ENCODE data around the gene BPIFA3.
"Not testable (repeated sequence)": the region's sequence is repeated elsewhere in the genome, so short reads cannot be mapped to it uniquely, and the experiment has no call there.

Gene BPIFA3

DNA sequence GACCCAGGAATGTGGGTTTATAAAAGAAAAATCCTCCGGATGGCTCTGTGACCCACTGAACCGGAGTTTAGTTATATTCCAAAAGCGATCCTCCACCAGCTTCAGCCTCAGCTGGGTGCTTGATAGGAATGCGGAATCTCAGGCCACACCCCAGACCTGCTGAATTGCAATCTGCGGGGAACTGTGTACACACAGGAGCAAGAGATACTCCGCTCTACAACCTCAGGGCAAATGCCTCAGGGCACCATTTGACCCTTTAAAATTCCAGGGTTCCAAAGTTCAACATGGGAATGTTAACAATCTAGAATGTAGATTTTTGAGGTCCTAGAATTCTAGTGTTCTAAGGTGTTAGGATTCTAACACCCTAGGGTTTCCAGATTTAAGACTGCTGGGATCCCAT is 38.4 kb upstream of the BPIFA3 start:
- Histone ChIP-seq H3K4me1 (ENCODE audit: control extremely low read depth in 1 of 4, control insufficient read depth in 4 of 4, insufficient read depth in 4 of 4, low read length in 3 of 4) (no peaks in the 10 kb centered on the region), H3K9me3 (ENCODE audit: control extremely low read depth in 1 of 5, control insufficient read depth in 4 of 5, insufficient read depth in 2 of 5, low read depth in 1 of 5, low read length in 4 of 5) (peaks cover 0 to 2% (median 0%) of the 10 kb centered on the region in 5 experiments), H3K36me3 (ENCODE audit: control insufficient read depth in 4 of 4, insufficient read depth in 4 of 4, low read length in 3 of 4) (no peaks in the 10 kb centered on the region), H3K4me3 (ENCODE audit: control insufficient read depth in 1 of 7, extremely low read depth in 1 of 7, insufficient read depth in 4 of 7, low read depth in 2 of 7, low read length in 6 of 7) (no peak overlapping the region), H3K27ac (ENCODE audit: insufficient read depth in 1 of 2, low read depth in 1 of 2, low read length in 2 of 2, poor library complexity in 1 of 2, severe bottlenecking in 2 of 2) (no peak overlapping the region), H3K27me3 (replicated peaks in 2 of 5; ENCODE audit: control insufficient read depth in 4 of 5, insufficient read depth in 5 of 5, low read length in 4 of 5) (peaks cover 0 to 3% (median 0%) of the 10 kb centered on the region in 5 experiments)
- ChIA-PET POLR2A (no interaction called here), CTCF (interaction anchor here (0.6 kb wide), 1 partner anchor 114 kb away, joined by 3 read pairs; no protein-coding TSS in a partner anchor)
- 93% methylated on average over 4 of the region's 6 CpGs for WGBS (ENCODE audit: insufficient coverage)
- no peak for DNase-seq

DNA sequence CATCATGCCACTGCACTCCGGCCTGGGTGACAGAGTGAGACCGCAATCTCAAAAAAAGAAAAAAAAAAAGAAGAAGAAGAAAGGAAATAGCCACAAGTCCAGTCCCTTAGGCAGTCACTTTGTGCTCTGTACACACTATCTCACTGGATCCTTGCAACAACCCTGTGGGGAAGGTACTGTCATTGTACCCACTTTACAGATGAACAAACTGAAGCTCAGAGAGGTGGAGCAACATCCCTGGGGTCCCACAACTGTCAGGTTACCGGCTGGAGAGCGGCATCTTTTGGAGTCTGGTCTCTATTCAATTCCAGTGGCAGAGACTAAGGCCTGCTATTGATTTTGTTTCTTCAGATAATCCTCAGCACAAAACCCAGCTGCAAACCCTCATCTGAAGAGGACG is 37.0 kb upstream of the BPIFA3 start:
- POLR2A ChIA-PET: no interaction called here

DNA sequence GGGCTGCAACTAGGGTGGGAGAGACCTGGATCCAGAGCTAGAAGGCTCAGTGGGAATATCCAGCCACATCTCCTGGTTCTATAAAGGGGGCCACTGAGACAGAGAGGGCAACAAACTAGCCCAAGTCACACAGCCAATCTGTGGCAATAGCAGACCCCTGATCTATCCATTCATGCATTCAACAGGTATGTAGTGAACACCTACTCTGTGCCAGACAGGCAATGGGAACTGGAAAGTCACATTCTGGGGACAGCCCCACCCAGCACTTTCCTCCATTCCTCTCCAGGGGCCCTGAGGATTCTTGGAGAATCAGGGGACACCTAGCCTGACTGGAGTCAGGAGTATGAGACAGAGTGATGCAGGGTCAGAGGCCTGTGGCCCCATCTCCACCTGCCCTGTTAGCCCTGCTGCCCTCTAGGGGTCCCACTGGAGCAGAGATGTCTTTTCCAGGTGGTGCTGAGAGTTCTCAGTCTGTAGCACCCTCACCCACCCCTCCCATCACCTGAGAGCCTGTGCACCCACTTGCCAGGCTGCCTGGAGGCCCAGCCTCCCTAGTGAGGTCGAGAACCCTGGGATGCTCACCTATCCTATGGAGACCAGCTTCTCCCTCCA is 35.6 kb upstream of the BPIFA3 start:
- H3K4me1 ChIP-seq (ENCODE audit: control extremely low read depth in 1 of 4, control insufficient read depth in 4 of 4, insufficient read depth in 4 of 4, low read length in 3 of 4): no peaks in the 10 kb centered on the region
- WGBS (ENCODE audit: insufficient coverage): no CpG with 5 or more reads among the region's 1 CpG
- CTCF ChIA-PET: no interaction called here

More for the DNA sequence above, 37.0 kb upstream of the BPIFA3 start:
- Histone ChIP-seq H3K36me3 (ENCODE audit: control insufficient read depth in 4 of 4, insufficient read depth in 4 of 4, low read length in 3 of 4) (no peaks in the 10 kb centered on the region), H3K27me3 (replicated peaks in 2 of 5; ENCODE audit: control insufficient read depth in 4 of 5, insufficient read depth in 5 of 5, low read length in 4 of 5) (peaks cover 0 to 3% (median 0%) of the 10 kb centered on the region in 5 experiments), H3K4me1 (ENCODE audit: control extremely low read depth in 1 of 4, control insufficient read depth in 4 of 4, insufficient read depth in 4 of 4, low read length in 3 of 4) (no peaks in the 10 kb centered on the region), H3K4me3 (ENCODE audit: control insufficient read depth in 1 of 7, extremely low read depth in 1 of 7, insufficient read depth in 4 of 7, low read depth in 2 of 7, low read length in 6 of 7) (no peak overlapping the region), H3K27ac (ENCODE audit: insufficient read depth in 1 of 2, low read depth in 1 of 2, low read length in 2 of 2, poor library complexity in 1 of 2, severe bottlenecking in 2 of 2) (no peak overlapping the region), H3K9me3 (ENCODE audit: control extremely low read depth in 1 of 5, control insufficient read depth in 4 of 5, insufficient read depth in 2 of 5, low read depth in 1 of 5, low read length in 4 of 5) (peaks cover 0 to 2% (median 0%) of the 10 kb centered on the region in 5 experiments)
- 100% methylated on average over 3 of the region's 5 CpGs for WGBS (ENCODE audit: insufficient coverage)
- CTCF ChIA-PET: no interaction called here
- DNase-seq: no peak

DNA sequence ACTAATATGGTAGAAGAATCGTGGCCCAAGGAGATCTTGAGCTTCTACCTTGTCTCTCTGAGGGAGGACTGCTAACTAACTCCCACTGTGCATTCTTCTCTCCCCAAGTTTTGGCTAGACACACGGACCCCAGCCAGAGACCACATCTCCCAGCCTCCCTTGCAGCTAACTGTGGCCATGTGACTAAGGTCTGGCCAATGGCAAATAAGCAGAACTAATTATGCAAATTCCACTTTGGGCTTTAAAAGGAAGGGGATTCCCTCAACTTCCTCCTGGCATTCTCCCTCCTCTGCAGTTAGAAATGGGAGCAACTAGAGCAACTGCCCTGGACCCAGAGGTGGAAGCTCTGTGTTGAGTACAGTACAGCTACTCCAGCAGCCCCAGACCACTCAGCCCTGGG is 33.8 kb upstream of the BPIFA3 start:
- Histone ChIP-seq H3K4me3 (ENCODE audit: control insufficient read depth in 1 of 7, extremely low read depth in 1 of 7, insufficient read depth in 4 of 7, low read depth in 2 of 7, low read length in 6 of 7) (no peak overlapping the region), H3K4me1 (ENCODE audit: control extremely low read depth in 1 of 4, control insufficient read depth in 4 of 4, insufficient read depth in 4 of 4, low read length in 3 of 4) (no peaks in the 10 kb centered on the region), H3K27me3 (replicated peaks in 2 of 5; ENCODE audit: control insufficient read depth in 4 of 5, insufficient read depth in 5 of 5, low read length in 4 of 5) (no peaks in the 10 kb centered on the region), H3K9me3 (ENCODE audit: control extremely low read depth in 1 of 5, control insufficient read depth in 4 of 5, insufficient read depth in 2 of 5, low read depth in 1 of 5, low read length in 4 of 5) (peaks cover 0 to 2% (median 0%) of the 10 kb centered on the region in 5 experiments), H3K27ac (ENCODE audit: insufficient read depth in 1 of 2, low read depth in 1 of 2, low read length in 2 of 2, poor library complexity in 1 of 2, severe bottlenecking in 2 of 2) (no peak overlapping the region), H3K36me3 (ENCODE audit: control insufficient read depth in 4 of 4, insufficient read depth in 4 of 4, low read length in 3 of 4) (no peaks in the 10 kb centered on the region)
- CTCF ChIA-PET: interaction anchor here (1.6 kb wide), 1 partner anchor 24 kb away, joined by 3 read pairs; no protein-coding TSS in a partner anchor
- no peak for DNase-seq
- POLR2A ChIA-PET: no interaction called here
- WGBS (ENCODE audit: insufficient coverage): 87% methylated on average over 2 of the region's 2 CpGs

More for the DNA sequence above, 35.6 kb upstream of the BPIFA3 start:
- H3K4me3 ChIP-seq (ENCODE audit: control insufficient read depth in 1 of 7, extremely low read depth in 1 of 7, insufficient read depth in 4 of 7, low read depth in 2 of 7, low read length in 6 of 7): no peak overlapping the region
- DNase-seq: no peak
- peaks cover 0 to 3% (median 0%) of the 10 kb centered on the region in 5 experiments for H3K27me3 ChIP-seq (replicated peaks in 2 of 5; ENCODE audit: control insufficient read depth in 4 of 5, insufficient read depth in 5 of 5, low read length in 4 of 5)
- POLR2A ChIA-PET: no interaction called here
- no peak overlapping the region for H3K27ac ChIP-seq (ENCODE audit: insufficient read depth in 1 of 2, low read depth in 1 of 2, low read length in 2 of 2, poor library complexity in 1 of 2, severe bottlenecking in 2 of 2)
- H3K36me3 ChIP-seq (ENCODE audit: control insufficient read depth in 4 of 4, insufficient read depth in 4 of 4, low read length in 3 of 4): no peaks in the 10 kb centered on the region
- H3K9me3 ChIP-seq (ENCODE audit: control extremely low read depth in 1 of 5, control insufficient read depth in 4 of 5, insufficient read depth in 2 of 5, low read depth in 1 of 5, low read length in 4 of 5): peaks cover 0 to 2% (median 0%) of the 10 kb centered on the region in 5 experiments

DNA sequence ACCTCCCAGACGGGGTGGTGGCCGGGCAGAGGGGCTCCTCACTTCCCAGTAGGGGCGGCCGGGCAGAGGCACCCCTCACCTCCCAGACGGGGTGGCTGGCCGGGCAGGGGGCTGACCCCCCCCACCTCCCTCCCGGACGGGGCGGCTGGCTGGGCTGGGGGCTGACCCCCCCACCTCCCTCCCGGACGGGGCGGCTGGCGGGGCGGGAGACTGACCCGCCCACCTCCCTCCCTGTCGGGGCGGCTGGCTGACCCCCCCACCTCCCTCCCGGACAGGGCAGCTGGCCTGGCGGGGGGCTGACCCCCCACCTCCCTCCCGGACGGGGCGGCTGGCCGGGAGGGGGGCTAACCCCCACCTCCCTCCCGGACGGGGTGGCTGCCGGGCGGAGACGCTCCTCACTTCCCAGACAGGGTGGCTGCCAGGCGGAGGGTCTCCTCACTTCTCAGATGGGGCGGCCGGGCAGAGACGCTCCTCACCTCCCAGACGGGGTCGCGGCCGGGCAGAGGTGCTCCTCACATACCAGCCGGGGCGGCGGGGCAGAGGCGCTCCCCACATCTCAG is 32.0 kb upstream of the BPIFA3 start:
- DNase-seq; H3K4me1 ChIP-seq (ENCODE audit: control extremely low read depth in 1 of 4, control insufficient read depth in 4 of 4, insufficient read depth in 4 of 4, low read length in 3 of 4); H3K36me3 ChIP-seq (ENCODE audit: control insufficient read depth in 4 of 4, insufficient read depth in 4 of 4, low read length in 3 of 4); H3K27ac ChIP-seq (ENCODE audit: insufficient read depth in 1 of 2, low read depth in 1 of 2, low read length in 2 of 2, poor library complexity in 1 of 2, severe bottlenecking in 2 of 2); POLR2A ChIA-PET; H3K27me3 ChIP-seq (replicated peaks in 2 of 5; ENCODE audit: control insufficient read depth in 4 of 5, insufficient read depth in 5 of 5, low read length in 4 of 5); H3K9me3 ChIP-seq (ENCODE audit: control extremely low read depth in 1 of 5, control insufficient read depth in 4 of 5, insufficient read depth in 2 of 5, low read depth in 1 of 5, low read length in 4 of 5); CTCF ChIA-PET; H3K4me3 ChIP-seq (ENCODE audit: control insufficient read depth in 1 of 7, extremely low read depth in 1 of 7, insufficient read depth in 4 of 7, low read depth in 2 of 7, low read length in 6 of 7): not testable (repeated sequence)
- 85% methylated on average over 4 of the region's 40 CpGs for WGBS (ENCODE audit: insufficient coverage)

DNA sequence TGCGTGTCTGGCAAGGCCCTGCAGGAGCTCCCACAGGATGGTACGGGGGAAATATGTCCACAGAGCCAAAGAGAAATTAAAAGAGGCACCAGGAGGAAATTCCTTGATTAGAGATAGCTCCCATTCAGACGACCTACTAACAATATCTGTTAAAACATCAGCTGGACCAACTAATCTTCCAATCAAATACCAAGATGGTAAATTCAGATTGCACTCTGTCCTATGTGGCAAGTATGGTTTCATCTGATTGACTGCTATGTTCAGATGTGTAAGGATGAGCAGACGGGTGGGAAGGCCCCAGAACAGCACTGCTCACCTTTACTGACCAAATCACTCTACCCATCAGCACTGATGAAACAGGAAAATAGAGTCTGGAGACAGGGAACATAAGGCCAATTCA is 29.7 kb upstream of the BPIFA3 start:
- H3K27ac ChIP-seq (ENCODE audit: insufficient read depth in 1 of 2, low read depth in 1 of 2, low read length in 2 of 2, poor library complexity in 1 of 2, severe bottlenecking in 2 of 2): no peak overlapping the region
- no peak for DNase-seq
- H3K36me3 ChIP-seq (ENCODE audit: control insufficient read depth in 4 of 4, insufficient read depth in 4 of 4, low read length in 3 of 4): no peaks in the 10 kb centered on the region
- H3K4me3 ChIP-seq (ENCODE audit: control insufficient read depth in 1 of 7, extremely low read depth in 1 of 7, insufficient read depth in 4 of 7, low read depth in 2 of 7, low read length in 6 of 7): no peak overlapping the region
- POLR2A ChIA-PET: interaction anchor here (0.7 kb wide), 1 partner anchor 29 kb away, joined by 3 read pairs; no protein-coding TSS in a partner anchor
- H3K4me1 ChIP-seq (ENCODE audit: control extremely low read depth in 1 of 4, control insufficient read depth in 4 of 4, insufficient read depth in 4 of 4, low read length in 3 of 4): no peaks in the 10 kb centered on the region
- WGBS (ENCODE audit: insufficient coverage): 94% methylated on average over 2 of the region's 4 CpGs
- H3K9me3 ChIP-seq (ENCODE audit: control extremely low read depth in 1 of 5, control insufficient read depth in 4 of 5, insufficient read depth in 2 of 5, low read depth in 1 of 5, low read length in 4 of 5): peaks cover 0 to 2% (median 0%) of the 10 kb centered on the region in 5 experiments
- CTCF ChIA-PET: no interaction called here
- peaks cover 0 to 5% (median 0%) of the 10 kb centered on the region in 5 experiments for H3K27me3 ChIP-seq (replicated peaks in 2 of 5; ENCODE audit: control insufficient read depth in 4 of 5, insufficient read depth in 5 of 5, low read length in 4 of 5)

DNA sequence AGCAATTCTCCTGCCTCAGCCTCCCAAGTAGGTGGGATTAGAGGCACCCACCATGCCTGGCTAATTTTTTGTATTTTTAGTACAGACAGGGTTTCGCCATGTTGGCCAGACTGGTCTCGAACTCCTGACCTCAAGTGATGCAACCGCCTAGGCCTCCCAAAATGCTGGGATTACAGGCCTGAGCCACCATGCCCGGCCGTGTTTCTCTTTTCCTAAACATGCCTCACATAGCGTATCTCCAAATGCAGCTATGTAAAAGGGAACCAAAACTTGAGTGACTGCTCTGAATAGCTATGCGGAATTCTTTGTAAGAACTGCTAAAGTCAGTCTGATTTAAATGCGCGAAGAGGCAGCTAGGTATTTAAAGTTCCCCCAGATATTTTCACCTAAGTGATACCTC is 28.7 kb upstream of the BPIFA3 start:
- 96% methylated on average over 9 of the region's 9 CpGs for WGBS (ENCODE audit: insufficient coverage)
- H3K9me3 ChIP-seq (ENCODE audit: control extremely low read depth in 1 of 5, control insufficient read depth in 4 of 5, insufficient read depth in 2 of 5, low read depth in 1 of 5, low read length in 4 of 5): peaks cover 0 to under 1% (median 0%) of the 10 kb centered on the region in 5 experiments
- DNase-seq: no peak
- no peak overlapping the region for H3K4me3 ChIP-seq (ENCODE audit: control insufficient read depth in 1 of 7, extremely low read depth in 1 of 7, insufficient read depth in 4 of 7, low read depth in 2 of 7, low read length in 6 of 7)
- no peaks in the 10 kb centered on the region for H3K4me1 ChIP-seq (ENCODE audit: control extremely low read depth in 1 of 4, control insufficient read depth in 4 of 4, insufficient read depth in 4 of 4, low read length in 3 of 4)
- POLR2A ChIA-PET: no interaction called here
- no peaks in the 10 kb centered on the region for H3K36me3 ChIP-seq (ENCODE audit: control insufficient read depth in 4 of 4, insufficient read depth in 4 of 4, low read length in 3 of 4)
- no peak overlapping the region for H3K27ac ChIP-seq (ENCODE audit: insufficient read depth in 1 of 2, low read depth in 1 of 2, low read length in 2 of 2, poor library complexity in 1 of 2, severe bottlenecking in 2 of 2)
- CTCF ChIA-PET: no interaction called here
- H3K27me3 ChIP-seq (replicated peaks in 2 of 5; ENCODE audit: control insufficient read depth in 4 of 5, insufficient read depth in 5 of 5, low read length in 4 of 5): peaks cover 0 to 5% (median 3%) of the 10 kb centered on the region in 5 experiments
